H54 (cell line): Measurements from ENCODE around the gene SETBP1.

Source experiments
- DNase-seq: peaks from one replicate; pipeline ENCODE4 v3.0.0; 2011; ENCODE audit warnings: low spot score, mixed read lengths; ENCODE audit not compliant: insufficient read length
- FAIRE-seq: peaks from 3 replicates; lab custom pipeline; 2011; peaks lifted over from hg19 to GRCh38; lab: Jason Lieb, UNC
- POLR2A ChIP-seq: IDR thresholded peaks from 2 replicates; pipeline ENCODE4 v1.6.1; 2011; ENCODE audit warnings: low read depth, mild to moderate bottlenecking, low read length

SETBP1 gene

DNA sequence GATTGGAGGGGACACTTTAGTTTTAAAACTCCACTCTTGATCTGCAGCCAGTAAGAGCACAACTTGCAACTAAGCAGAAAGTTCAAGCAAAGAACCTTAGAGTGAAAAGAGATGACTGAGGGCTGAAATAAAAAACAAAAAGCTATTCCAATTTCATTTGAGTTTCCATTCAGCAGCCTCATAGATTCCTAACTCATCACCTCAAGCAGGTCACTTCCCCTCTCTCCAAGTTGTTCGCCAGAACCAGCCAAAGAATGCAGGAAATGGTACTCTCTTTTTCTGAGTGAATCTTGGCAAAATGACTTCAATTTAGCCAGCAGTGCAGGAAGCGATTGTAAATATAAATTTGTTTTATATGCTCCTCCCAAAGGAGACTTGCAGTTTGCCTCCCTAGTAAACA is 213.3 kb downstream of the SETBP1 start:
- DNase-seq (no peak), FAIRE-seq (no peak)

GRCh38 chr18:44895176-44895798 is 214.6 kb downstream of the SETBP1 start:
- no peak for FAIRE-seq
- DNase-seq: no peak
- no peak for TF ChIP-seq POLR2A

More for the DNA sequence above, 213.3 kb downstream of the SETBP1 start:
- TF ChIP-seq POLR2A: no peak

DNA sequence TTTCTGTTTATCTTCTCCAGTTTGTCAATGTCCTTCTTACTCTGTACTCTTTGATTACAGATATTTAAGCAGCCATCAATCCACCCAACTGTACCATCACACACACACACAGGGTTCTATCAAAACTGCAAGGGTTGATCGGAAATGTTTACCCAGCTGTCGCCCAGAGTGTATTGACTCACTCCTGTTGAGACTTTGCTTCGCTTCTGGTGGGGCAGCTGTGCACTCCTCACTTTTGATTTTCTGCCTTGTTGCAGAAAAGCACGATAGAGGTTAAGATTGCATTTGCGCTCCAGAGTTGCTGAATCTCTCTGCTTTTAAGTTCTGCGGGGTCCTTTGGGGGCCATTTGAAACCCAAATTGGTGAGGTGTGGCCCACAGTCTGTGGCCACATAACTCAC is 216.2 kb downstream of the SETBP1 start:
- no peak for TF ChIP-seq POLR2A
- FAIRE-seq: no peak
- no peak for DNase-seq

GRCh38 chr18:44897411-44897810 is 216.7 kb downstream of the SETBP1 start:
- FAIRE-seq: no peak
- no peak for DNase-seq
- no peak for TF ChIP-seq POLR2A

GRCh38 chr18:44897816-44898215 is 217.1 kb downstream of the SETBP1 start:
- DNase-seq: no peak
- no peak for FAIRE-seq
- no peak for TF ChIP-seq POLR2A

DNA sequence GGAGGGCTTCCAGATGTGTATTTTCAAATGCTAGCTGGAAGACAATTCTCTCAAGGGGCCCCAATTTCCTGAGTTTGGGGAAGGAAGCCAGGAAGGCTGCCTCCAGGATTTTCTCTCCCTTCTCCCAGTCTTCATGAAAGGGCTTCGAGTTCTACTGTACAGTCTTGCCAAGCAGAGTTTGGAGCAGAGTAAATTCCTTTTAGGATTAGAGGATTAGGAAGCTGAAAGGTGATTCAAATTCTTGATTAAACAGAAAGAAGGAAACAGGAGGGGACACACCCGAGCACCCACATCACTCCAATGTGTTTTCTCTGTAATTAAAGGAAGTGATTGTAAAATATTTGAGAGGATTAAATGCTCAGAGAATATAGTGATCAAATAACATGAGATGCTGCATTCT is 217.8 kb downstream of the SETBP1 start:
- FAIRE-seq (no peak), DNase-seq (no peak)
- no peak for TF ChIP-seq POLR2A

- FAIRE-seq (no peak), DNase-seq (no peak)
- TF ChIP-seq POLR2A: no peak
These were observed 219.1 kb downstream of the SETBP1 start for GRCh38 chr18:44899832-44900231.

DNA sequence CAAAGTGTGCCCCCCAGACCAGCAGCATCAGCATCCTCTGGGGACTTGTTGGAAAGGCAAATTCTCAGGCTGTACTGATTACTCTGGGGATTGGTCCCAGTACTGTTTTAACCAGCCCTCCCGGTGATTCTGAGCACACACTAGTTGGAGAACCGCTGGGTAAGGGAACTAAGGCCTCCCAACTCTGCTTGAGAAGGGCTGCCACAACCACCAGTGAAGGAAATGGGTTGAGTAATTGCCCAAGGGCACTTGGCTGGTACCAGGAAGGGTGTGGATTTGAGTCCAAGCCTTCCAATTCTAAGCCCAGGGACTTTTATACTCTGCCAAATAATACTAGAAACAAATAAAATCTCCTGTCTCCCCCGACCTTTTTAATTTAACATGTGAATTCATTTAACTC is 219.9 kb downstream of the SETBP1 start:
- no peak for TF ChIP-seq POLR2A

GRCh38 chr18:44901283-44901682 is 220.6 kb downstream of the SETBP1 start:
- no peak for TF ChIP-seq POLR2A
- FAIRE-seq (no peak), DNase-seq (no peak)

More for the DNA sequence above, 219.9 kb downstream of the SETBP1 start:
- no peak for FAIRE-seq
- DNase-seq: no peak

GRCh38 chr18:44903327-44903726 is 222.6 kb downstream of the SETBP1 start:
- DNase-seq (no peak), FAIRE-seq (no peak)
- no peak for TF ChIP-seq POLR2A

- no peak for FAIRE-seq
- no peak for TF ChIP-seq POLR2A
These were observed 224.1 kb downstream of the SETBP1 start for GRCh38 chr18:44904768-44905167.

GRCh38 chr18:44909191-44909719 is 228.6 kb downstream of the SETBP1 start:
- DNase-seq (no peak), FAIRE-seq (no peak)
- no peak for TF ChIP-seq POLR2A

More at GRCh38 chr18:44904768-44905167, 224.1 kb downstream of the SETBP1 start:
- DNase-seq: no peak

- DNase-seq: no peak
- no peak for FAIRE-seq
- TF ChIP-seq POLR2A: no peak
These were observed 230.6 kb downstream of the SETBP1 start for GRCh38 chr18:44911260-44911659.

DNA sequence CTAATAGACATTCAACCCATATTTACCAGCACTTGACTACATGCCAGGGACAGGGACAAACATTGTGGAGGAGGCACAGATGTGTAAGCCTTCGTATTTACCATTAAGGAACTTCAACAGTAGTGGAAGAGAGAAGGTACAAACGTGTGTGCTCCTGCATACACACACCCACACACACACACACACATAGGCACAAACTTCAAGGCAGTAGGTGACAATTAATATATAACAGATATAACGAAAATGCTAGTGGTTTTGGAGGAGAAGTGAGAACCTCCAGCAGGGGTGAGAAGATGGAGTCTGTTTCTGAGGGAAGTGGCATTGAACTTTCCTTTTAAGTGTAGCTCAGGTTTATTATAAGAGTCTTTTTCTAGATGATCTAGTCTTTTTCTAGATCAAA is 231.1 kb downstream of the SETBP1 start:
- TF ChIP-seq POLR2A: no peak
- no peak for DNase-seq
- FAIRE-seq: no peak

DNA sequence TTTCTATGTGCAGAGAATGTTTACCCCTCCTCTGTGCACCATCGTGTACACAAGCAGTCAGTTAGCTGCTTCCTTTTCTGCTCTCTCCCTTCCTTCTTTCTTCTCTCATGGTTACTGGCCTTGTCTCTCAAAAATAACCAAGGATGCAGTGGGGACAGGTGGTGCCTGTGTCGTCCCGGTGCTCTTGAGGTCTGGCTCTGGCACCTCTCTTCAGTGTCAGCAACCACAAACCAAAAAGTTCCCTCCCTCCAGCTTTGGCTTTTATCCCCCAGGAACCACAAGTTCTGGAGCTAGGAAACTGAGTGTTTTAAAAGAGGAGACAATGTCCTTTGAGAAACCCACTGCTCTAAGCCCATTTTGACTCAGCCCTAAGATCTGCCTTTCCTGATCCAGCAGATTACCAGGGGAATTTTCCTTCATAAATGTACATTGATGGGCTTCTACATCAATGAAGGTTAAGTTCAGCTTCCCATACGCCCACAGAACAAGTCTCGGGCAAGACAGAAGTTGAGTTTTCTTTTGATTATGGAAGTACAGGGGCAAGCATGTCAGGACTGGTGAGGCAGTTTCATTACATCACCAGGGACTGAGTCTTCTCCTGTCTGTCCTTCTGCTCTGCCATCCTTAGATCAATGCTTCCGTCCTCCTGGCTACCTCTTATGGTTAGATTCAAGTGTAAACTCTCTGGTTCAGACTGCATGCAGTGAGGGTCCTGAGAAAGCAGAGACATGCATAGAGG is 232.2 kb downstream of the SETBP1 start:
- FAIRE-seq: no peak
- TF ChIP-seq POLR2A: no peak
- no peak for DNase-seq

- TF ChIP-seq POLR2A: no peak
- DNase-seq (no peak), FAIRE-seq (no peak)
These were observed 233.3 kb downstream of the SETBP1 start for GRCh38 chr18:44914028-44914427.
